Measurements from ENCODE around the gene UGT1A1. TPM values are rescaled to one million over a fixed set of nuclear protein-coding genes. Genes with fewer than 3 reads are reported as not detected.
"Not testable (repeated sequence)": the region's sequence is repeated elsewhere in the genome, so short reads cannot be mapped to it uniquely, and the experiment has no call there.

UGT1A1 gene
- not detected for polyA plus RNA-seq (ENCODE audit: insufficient read length)

GRCh38 chr2:233760043-233760442, at the start of gene UGT1A1:
UGT1A1 (plus strand) TSS chr2:233760270; CDS start chr2:233760288, 18 bp downstream.
- DNase-seq = no peak

GRCh38 chr2:233711312-233712008, 48.6 kb upstream of the UGT1A1 start:
- DNase-seq = peak; percentile 29

GRCh38 chr2:233712611-233713261, 47.3 kb upstream of the UGT1A1 start, which contains the start of gene UGT1A5:
UGT1A5 (plus strand) TSS chr2:233712907; CDS start chr2:233712992, 85 bp downstream.
- no peak for DNase-seq

GRCh38 chr2:233713262-233713615, 46.8 kb upstream of the UGT1A1 start:
- no peak for DNase-seq

- no peak for DNase-seq
These were observed 45.9 kb upstream of the UGT1A1 start for GRCh38 chr2:233714121-233714520.

GRCh38 chr2:233718552-233718951, 41.5 kb upstream of the UGT1A1 start, which contains the start of gene UGT1A4:
UGT1A4 (plus strand) TSS chr2:233718736; CDS start chr2:233718821, 85 bp downstream.
- DNase-seq = no peak

GRCh38 chr2:233728723-233729301, 31.3 kb upstream of the UGT1A1 start, which contains the start of gene UGT1A3:
UGT1A3 (plus strand) TSS chr2:233729042; CDS start chr2:233729127, 85 bp downstream.
- DNase-seq = no peak

GRCh38 chr2:233736868-233737653, 23.0 kb upstream of the UGT1A1 start:
- not testable (repeated sequence) for DNase-seq

- no peak for DNase-seq
These were observed 19.2 kb upstream of the UGT1A1 start for GRCh38 chr2:233740870-233741269.

GRCh38 chr2:233743464-233744259, 16.4 kb upstream of the UGT1A1 start:
- DNase-seq = no peak

GRCh38 chr2:233745073-233745755, 14.9 kb upstream of the UGT1A1 start:
- DNase-seq = no peak

- not testable (repeated sequence) for DNase-seq
These were observed 14.2 kb upstream of the UGT1A1 start for GRCh38 chr2:233745838-233746237.

GRCh38 chr2:233746475-233747282, 13.4 kb upstream of the UGT1A1 start:
- DNase-seq = no peak

- DNase-seq = no peak
These were observed 12.9 kb upstream of the UGT1A1 start for GRCh38 chr2:233747283-233747544.

GRCh38 chr2:233750689-233751088, 9.4 kb upstream of the UGT1A1 start:
- DNase-seq = not testable (repeated sequence)

- not testable (repeated sequence) for DNase-seq
These were observed 8.7 kb upstream of the UGT1A1 start for GRCh38 chr2:233751212-233752009.

GRCh38 chr2:233754872-233755611, 5.0 kb upstream of the UGT1A1 start:
- DNase-seq = no peak

GRCh38 chr2:233756429-233757081, 3.5 kb upstream of the UGT1A1 start:
- no peak for DNase-seq
